A549 (cell line): ENCODE measurements around the gene CDCP1. TPM values are rescaled to one million over a fixed set of nuclear protein-coding genes. Genes with fewer than 3 reads are reported as not detected.

ENCODE experiments used
- ATAC-seq, 2 experiments: fragments of 200-7000 bp in 1 of 2; fragments of >200 bp in 1 of 2; cut with Nextera tagmentation in 1 of 2; cut with Tn5 transposase in 1 of 2; 3 replicates each; pipeline versions ENCODE4 v1.8.0 to v1.9.1; 2018 to 2020; ENCODE audit warnings: mild to moderate bottlenecking in 1 of 2, moderate library complexity in 1 of 2
- CTCF ChIA-PET: fragments of 300-600 bp; sonication (Branson Sonifier 250); formaldehyde crosslinking; extraction: SDS; loops from one replicate; lab custom pipeline; 2021; ENCODE audit warnings: antibody characterized with exemption, inconsistent platforms; lab: Yijun Ruan, JAX
- POLR2A ChIA-PET: fragments of 350-600 bp; formaldehyde crosslinking; extraction: SDS; loops from one replicate; lab custom pipeline; 2021; ENCODE audit warnings: antibody characterized with exemption, inconsistent platforms; lab: Yijun Ruan, JAX
- DNase-seq, 2 experiments: peaks; one replicate each; pipeline versions ENCODE4 v3.0.0 to v3.0.0-alpha.2; 2011 to 2016; ENCODE audit warnings: low read depth in 1 of 2, low spot score in 1 of 2
- FAIRE-seq: peaks from 2 replicates; lab custom pipeline; 2011; peaks lifted over from hg19 to GRCh38; lab: Jason Lieb, UNC
- H3K27ac ChIP-seq, 2 experiments: fragments of >200 bp; sonication (Bioruptor Twin); formaldehyde crosslinking; 3 replicates each; pipeline ENCODE4 v1.5.1; 2016 to 2017
- H3K4me1 ChIP-seq: fragments of >200 bp; sonication (Bioruptor Twin); formaldehyde crosslinking; 3 replicates; pipeline ENCODE4 v1.6.1; 2016
- H3K4me2 ChIP-seq: fragments of >200 bp; sonication (Bioruptor Twin); formaldehyde crosslinking; 3 replicates; pipeline ENCODE4 v1.6.1; 2016
- H3K4me3 ChIP-seq: fragments of >200 bp; sonication (Bioruptor Twin); formaldehyde crosslinking; 3 replicates; pipeline ENCODE4 v1.5.1; 2016
- H3K9me3 ChIP-seq: fragments of >200 bp; sonication (Bioruptor Twin); formaldehyde crosslinking; 3 replicates; pipeline ENCODE4 v1.6.1; 2016
- CBX2 ChIP-seq: fragments of 200-600 bp; sonication (generic); IDR thresholded peaks from 2 replicates; pipeline ENCODE4 v1.6.1; 2016; ENCODE audit warnings: low read depth, mild to moderate bottlenecking, borderline replicate concordance
- CEBPB ChIP-seq, 2 experiments: fragments of >200 bp in 1 of 2; sonication (Bioruptor Twin) in 1 of 2; formaldehyde crosslinking in 1 of 2; IDR thresholded peaks; 2 replicates each; pipeline ENCODE4 v1.6.1; 2012 to 2016
- CHD4 ChIP-seq: fragments of 200-600 bp; sonication (generic); IDR thresholded peaks from 2 replicates; pipeline ENCODE4 v1.6.1; 2016; ENCODE audit warnings: antibody characterized with exemption, mild to moderate bottlenecking, borderline replicate concordance
- EHF ChIP-seq: fragments of 250-450 bp; sonication (Bioruptor Pico); IDR thresholded peaks from 2 replicates; pipeline ENCODE4 v1.5.0; 2020; ENCODE audit warnings: mild to moderate bottlenecking
- EHMT2 ChIP-seq: fragments of 200-600 bp; sonication (generic); IDR thresholded peaks from 2 replicates; pipeline ENCODE4 v1.6.1; 2016; ENCODE audit warnings: antibody characterized with exemption, low read depth, mild to moderate bottlenecking, moderate library complexity
- ELK1 ChIP-seq: fragments of 150-350 bp; IDR thresholded peaks from 2 replicates; pipeline ENCODE4 v1.6.1; 2014; ENCODE audit warnings: low read depth, mild to moderate bottlenecking, low read length
- HDAC2 ChIP-seq: fragments of 200-600 bp; sonication (generic); IDR thresholded peaks from 2 replicates; pipeline ENCODE4 v1.6.1; 2016
- HES2 ChIP-seq: fragments of >200 bp; sonication (Bioruptor Twin); formaldehyde crosslinking; IDR thresholded peaks from 2 replicates; pipeline ENCODE4 v1.6.1; 2016
- HOXA7 ChIP-seq: fragments of 250-450 bp; sonication (Bioruptor Pico); IDR thresholded peaks from 2 replicates; pipeline ENCODE4 v1.5.0; 2020; ENCODE audit warnings: mild to moderate bottlenecking, moderate library complexity
- JUNB ChIP-seq: fragments of >200 bp; sonication (Bioruptor Twin); formaldehyde crosslinking; IDR thresholded peaks from 2 replicates; pipeline ENCODE4 v1.6.1; 2016
- KDM1A ChIP-seq: fragments of 200-600 bp; sonication (generic); IDR thresholded peaks from 2 replicates; pipeline ENCODE4 v1.6.1; 2016; ENCODE audit warnings: low read depth, mild to moderate bottlenecking
- KDM5A ChIP-seq: fragments of 200-600 bp; sonication (generic); IDR thresholded peaks from 2 replicates; pipeline ENCODE4 v1.6.1; 2016; ENCODE audit warnings: antibody characterized with exemption, mild to moderate bottlenecking
- MAFK ChIP-seq: fragments of 450-650 bp; IDR thresholded peaks from 2 replicates; pipeline ENCODE4 v1.6.1; 2014; ENCODE audit not compliant: partially characterized antibody
- MAZ ChIP-seq: fragments of 150-350 bp; IDR thresholded peaks from 2 replicates; pipeline ENCODE4 v1.6.1; 2014; ENCODE audit warnings: antibody characterized with exemption, low read depth, low read length, borderline replicate concordance
- NFE2L2 ChIP-seq: fragments of 150-350 bp; conservative IDR thresholded peaks from 2 replicates; pipeline ENCODE4 v1.6.1; 2014; ENCODE audit warnings: low read length
- RCOR1 ChIP-seq: fragments of 150-350 bp; IDR thresholded peaks from 2 replicates; pipeline ENCODE4 v1.6.1; 2014; ENCODE audit warnings: antibody characterized with exemption, low read length, low read depth
- REST ChIP-seq: fragments of 200-600 bp; sonication (generic); IDR thresholded peaks from 2 replicates; pipeline ENCODE4 v1.6.1; 2016; ENCODE audit warnings: antibody characterized with exemption, mild to moderate bottlenecking, moderate library complexity
- RFX5 ChIP-seq: fragments of 450-650 bp; IDR thresholded peaks from 2 replicates; pipeline ENCODE4 v1.7.1; 2014; ENCODE audit warnings: antibody characterized with exemption, mild to moderate bottlenecking, moderate library complexity
- RNF2 ChIP-seq: fragments of 200-600 bp; sonication (generic); IDR thresholded peaks from 2 replicates; pipeline ENCODE4 v1.6.1; 2016; ENCODE audit warnings: low read depth, mild to moderate bottlenecking, antibody characterized with exemption, moderate library complexity, borderline replicate concordance
- TP53 ChIP-seq: fragments of 250-450 bp; sonication (Bioruptor Pico); IDR thresholded peaks from 2 replicates; pipeline ENCODE4 v1.5.0; 2021; ENCODE audit warnings: mild to moderate bottlenecking, moderate library complexity
- ZSCAN20 ChIP-seq: fragments of 250-450 bp; sonication (Bioruptor Pico); IDR thresholded peaks from 2 replicates; pipeline ENCODE4 v1.8.0; 2022; ENCODE audit warnings: mild to moderate bottlenecking, moderate library complexity
- WGBS: methylation state at CpG from one replicate; pipeline ENCODE4 v1.1.6; 2017; ENCODE audit errors: missing lambda C conversion rate; 5-methylcytosine and 5-hydroxymethylcytosine counted together
- polyA plus RNA-seq, 4 experiments: library from polyadenylated mRNA; depleted of rRNA in 3 of 4; stranded (reverse); fragments of >200 nt; fragmentation: RNase III in 1 of 4; extraction: RNeasy Plus Mini Kit Qiagen cat#74134 plus additional on column Dnase treatment in 1 of 4; gene quantifications; 2 replicates in 3 of 4; 3 replicates in 1 of 4; pipeline ENCODE4 v1.2.3, GENCODE V29; 2011 to 2017
- TF ChIP-seq, protein P1 (sequence below): fragments of >200 bp; sonication (Bioruptor Twin); formaldehyde crosslinking; IDR thresholded peaks from 3 replicates; pipeline ENCODE4 v1.5.1; 2016

The CDCP1 gene
- polyA plus RNA-seq, 2 of the 4 experiments (the other 2 are of a cell fraction), result 3.0 to 9.9 TPM

GRCh38 chr3:45062697-45063070, 83.5 kb downstream of the CDCP1 start:
- ChIA-PET POLR2A (no interaction called here), CTCF (interaction anchor here (0.7 kb wide), 1 partner anchor 185 kb away, joined by 3 read pairs; no protein-coding TSS in a partner anchor)
- Histone ChIP-seq H3K4me3 (no peak overlapping the region), H3K4me2 (no peak overlapping the region), H3K27ac (no peak overlapping the region), H3K9me3 (no peaks in the 10 kb centered on the region), H3K4me1 (no peaks in the 10 kb centered on the region)
- TF ChIP-seq CHD4 (no peak), HDAC2 (no peak), JUNB (no peak), CBX2 (no peak), TP53 (no peak), MAZ (no peak), RCOR1 (no peak), ZSCAN20 (CRISPR knock-in tag) (no peak), MAFK (no peak)
- WGBS, result 93% methylated on average over 1 of the region's 1 CpG
- no peak for ATAC-seq
- DNase-seq, result no peak
- no peak for FAIRE-seq

DNA sequence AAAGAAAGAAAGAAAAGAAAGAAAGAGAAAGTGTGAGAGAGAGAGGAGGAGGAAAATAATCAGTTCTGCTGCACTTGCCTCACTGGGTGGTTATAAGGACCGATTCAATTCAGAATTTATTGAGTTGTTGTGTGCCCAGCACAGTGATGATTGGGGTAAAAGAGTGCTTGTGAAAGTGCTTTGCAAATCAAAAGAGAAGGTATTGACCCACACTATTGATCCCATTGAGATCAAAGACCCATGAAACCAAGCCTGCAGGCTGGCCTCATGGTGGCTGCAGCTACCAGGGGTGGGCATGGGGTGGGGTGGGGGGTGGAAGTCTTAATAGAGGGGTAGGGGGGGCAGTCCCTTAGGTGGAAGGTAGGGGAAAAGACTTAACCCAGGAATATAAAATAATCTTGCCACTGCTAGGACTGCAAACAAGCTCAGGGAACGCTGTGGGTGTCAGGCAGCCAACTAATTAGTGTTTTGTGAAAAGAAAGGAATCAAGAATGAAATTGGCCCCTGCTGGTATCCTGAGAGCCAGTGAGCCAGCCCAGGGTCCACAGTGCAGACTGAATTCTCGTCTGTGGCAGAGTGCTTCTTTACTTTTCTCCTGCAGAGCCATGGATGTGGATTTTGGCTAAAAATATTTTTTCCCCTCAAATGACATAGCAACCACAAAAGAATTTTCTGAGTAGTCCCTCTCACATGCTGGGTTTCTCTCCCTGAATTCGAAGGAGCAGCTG, 85.8 kb downstream of the CDCP1 start:
- Histone ChIP-seq H3K9me3 (no peaks in the 10 kb centered on the region), H3K4me2 (no peak overlapping the region), H3K4me1 (peaks cover 6% of the 10 kb centered on the region)
- ChIA-PET CTCF (interaction anchor here (0.9 to 1.2 kb wide), 2 partner anchors 15 to 20 kb away, joined by 4 read pairs; no protein-coding TSS in a partner anchor), POLR2A (no interaction called here)
- no peak for ATAC-seq
- TF ChIP-seq NFE2L2, result no peak
- no peak for TF ChIP-seq MAZ
- TF ChIP-seq, protein P1, sequence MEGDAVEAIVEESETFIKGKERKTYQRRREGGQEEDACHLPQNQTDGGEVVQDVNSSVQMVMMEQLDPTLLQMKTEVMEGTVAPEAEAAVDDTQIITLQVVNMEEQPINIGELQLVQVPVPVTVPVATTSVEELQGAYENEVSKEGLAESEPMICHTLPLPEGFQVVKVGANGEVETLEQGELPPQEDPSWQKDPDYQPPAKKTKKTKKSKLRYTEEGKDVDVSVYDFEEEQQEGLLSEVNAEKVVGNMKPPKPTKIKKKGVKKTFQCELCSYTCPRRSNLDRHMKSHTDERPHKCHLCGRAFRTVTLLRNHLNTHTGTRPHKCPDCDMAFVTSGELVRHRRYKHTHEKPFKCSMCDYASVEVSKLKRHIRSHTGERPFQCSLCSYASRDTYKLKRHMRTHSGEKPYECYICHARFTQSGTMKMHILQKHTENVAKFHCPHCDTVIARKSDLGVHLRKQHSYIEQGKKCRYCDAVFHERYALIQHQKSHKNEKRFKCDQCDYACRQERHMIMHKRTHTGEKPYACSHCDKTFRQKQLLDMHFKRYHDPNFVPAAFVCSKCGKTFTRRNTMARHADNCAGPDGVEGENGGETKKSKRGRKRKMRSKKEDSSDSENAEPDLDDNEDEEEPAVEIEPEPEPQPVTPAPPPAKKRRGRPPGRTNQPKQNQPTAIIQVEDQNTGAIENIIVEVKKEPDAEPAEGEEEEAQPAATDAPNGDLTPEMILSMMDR, result no peak
- TF ChIP-seq EHMT2, result no peak
- TF ChIP-seq TP53, result no peak
- TF ChIP-seq CHD4, result no peak
- no peak for TF ChIP-seq RCOR1
- TF ChIP-seq REST, result no peak
- no peak for TF ChIP-seq RNF2
- no peak for TF ChIP-seq HOXA7 (CRISPR knock-in tag)
- TF ChIP-seq ELK1, result no peak
- TF ChIP-seq RFX5, result no peak
- TF ChIP-seq KDM5A, result no peak
- no peak for TF ChIP-seq EHF
- no peak for TF ChIP-seq CEBPB (IDR thresholded peaks at IDR 0.05)
- no peak for TF ChIP-seq KDM1A
- TF ChIP-seq HES2, result no peak
- TF ChIP-seq HDAC2, result no peak
- TF ChIP-seq, all 56 proteins: peak for 0
- H3K4me3 ChIP-seq, result no peak overlapping the region
- no peak for DNase-seq
- WGBS, result 41% methylated on average over 4 of the region's 4 CpGs
- no peak overlapping the region for H3K27ac ChIP-seq
- FAIRE-seq, result no peak
